HepG2 (cell line): ENCODE measurements around the gene GRK5.

ENCODE experiments used
- EZH2 ChIP-seq: conservative IDR thresholded peaks from 2 replicates; pipeline ENCODE4 v1.6.1; 2012; ENCODE audit warnings: mild to moderate bottlenecking, low read depth, low read length, moderate library complexity
- HINFP ChIP-seq: sonication (generic); formaldehyde crosslinking; IDR thresholded peaks from 2 replicates; pipeline ENCODE4 v1.4.0; 2020; ENCODE audit warnings: low read depth, mild to moderate bottlenecking, missing genetic modification reagents
- NFYB ChIP-seq: sonication (generic); formaldehyde crosslinking; IDR thresholded peaks from 2 replicates; pipeline ENCODE4 v1.4.0; 2020; ENCODE audit warnings: missing genetic modification reagents
- ZNF639 ChIP-seq: conservative IDR thresholded peaks from 2 replicates; pipeline ENCODE4 v1.6.1; 2018; ENCODE audit warnings: missing genetic modification reagents
- TF ChIP-seq, protein P1 (sequence below): sonication (generic); formaldehyde crosslinking; IDR thresholded peaks from 2 replicates; pipeline ENCODE4 v1.4.0; 2020; ENCODE audit warnings: missing genetic modification reagents

DNA sequence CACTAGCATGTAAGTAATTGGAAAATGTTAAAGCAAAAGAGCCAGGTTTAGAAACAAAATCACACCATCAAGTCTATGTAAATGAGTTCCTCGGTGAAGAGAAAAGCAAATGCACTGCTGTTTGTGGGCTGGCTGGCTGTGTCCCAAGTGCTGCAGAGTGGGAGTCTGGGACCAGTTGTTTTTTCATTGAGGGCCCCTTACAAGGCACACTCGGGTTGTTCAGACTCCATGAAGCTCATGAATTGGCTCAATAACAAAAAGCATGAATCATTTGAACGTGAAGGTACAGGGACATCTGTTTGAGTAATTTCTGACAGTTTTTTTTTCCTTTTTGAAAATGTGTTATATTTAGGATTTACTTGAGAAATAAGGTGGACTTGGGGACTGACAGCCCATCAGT, 28.0 kb downstream of the GRK5 start:
- TF ChIP-seq ZNF639 (CRISPR knock-in tag) (no peak), EZH2 (no peak), NFYB (CRISPR knock-in tag) (no peak), HINFP (CRISPR knock-in tag) (no peak)
- TF ChIP-seq, protein P1, sequence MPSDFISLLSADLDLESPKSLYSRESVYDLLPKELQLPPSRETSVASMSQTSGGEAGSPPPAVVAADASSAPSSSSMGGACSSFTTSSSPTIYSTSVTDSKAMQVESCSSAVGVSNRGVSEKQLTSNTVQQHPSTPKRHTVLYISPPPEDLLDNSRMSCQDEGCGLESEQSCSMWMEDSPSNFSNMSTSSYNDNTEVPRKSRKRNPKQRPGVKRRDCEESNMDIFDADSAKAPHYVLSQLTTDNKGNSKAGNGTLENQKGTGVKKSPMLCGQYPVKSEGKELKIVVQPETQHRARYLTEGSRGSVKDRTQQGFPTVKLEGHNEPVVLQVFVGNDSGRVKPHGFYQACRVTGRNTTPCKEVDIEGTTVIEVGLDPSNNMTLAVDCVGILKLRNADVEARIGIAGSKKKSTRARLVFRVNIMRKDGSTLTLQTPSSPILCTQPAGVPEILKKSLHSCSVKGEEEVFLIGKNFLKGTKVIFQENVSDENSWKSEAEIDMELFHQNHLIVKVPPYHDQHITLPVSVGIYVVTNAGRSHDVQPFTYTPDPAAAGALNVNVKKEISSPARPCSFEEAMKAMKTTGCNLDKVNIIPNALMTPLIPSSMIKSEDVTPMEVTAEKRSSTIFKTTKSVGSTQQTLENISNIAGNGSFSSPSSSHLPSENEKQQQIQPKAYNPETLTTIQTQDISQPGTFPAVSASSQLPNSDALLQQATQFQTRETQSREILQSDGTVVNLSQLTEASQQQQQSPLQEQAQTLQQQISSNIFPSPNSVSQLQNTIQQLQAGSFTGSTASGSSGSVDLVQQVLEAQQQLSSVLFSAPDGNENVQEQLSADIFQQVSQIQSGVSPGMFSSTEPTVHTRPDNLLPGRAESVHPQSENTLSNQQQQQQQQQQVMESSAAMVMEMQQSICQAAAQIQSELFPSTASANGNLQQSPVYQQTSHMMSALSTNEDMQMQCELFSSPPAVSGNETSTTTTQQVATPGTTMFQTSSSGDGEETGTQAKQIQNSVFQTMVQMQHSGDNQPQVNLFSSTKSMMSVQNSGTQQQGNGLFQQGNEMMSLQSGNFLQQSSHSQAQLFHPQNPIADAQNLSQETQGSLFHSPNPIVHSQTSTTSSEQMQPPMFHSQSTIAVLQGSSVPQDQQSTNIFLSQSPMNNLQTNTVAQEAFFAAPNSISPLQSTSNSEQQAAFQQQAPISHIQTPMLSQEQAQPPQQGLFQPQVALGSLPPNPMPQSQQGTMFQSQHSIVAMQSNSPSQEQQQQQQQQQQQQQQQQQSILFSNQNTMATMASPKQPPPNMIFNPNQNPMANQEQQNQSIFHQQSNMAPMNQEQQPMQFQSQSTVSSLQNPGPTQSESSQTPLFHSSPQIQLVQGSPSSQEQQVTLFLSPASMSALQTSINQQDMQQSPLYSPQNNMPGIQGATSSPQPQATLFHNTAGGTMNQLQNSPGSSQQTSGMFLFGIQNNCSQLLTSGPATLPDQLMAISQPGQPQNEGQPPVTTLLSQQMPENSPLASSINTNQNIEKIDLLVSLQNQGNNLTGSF (CRISPR knock-in tag): no peak
